Measurements from ENCODE around the gene FARS2. TPM values are rescaled to one million over a fixed set of nuclear protein-coding genes. Genes with fewer than 3 reads are reported as not detected.

The FARS2 gene
- polyA plus RNA-seq, 1 experiment = 17.9 TPM

GRCh38 chr6:5771211-5771610 lies 509.9 kb downstream of the FARS2 start:
- no peak overlapping the region for H3K4me3 ChIP-seq (ENCODE audit: low read depth, low read length)
- CTCF ChIA-PET = no interaction called here
- POLR2A ChIA-PET = no interaction called here
- no peak for TF ChIP-seq CTCF (IDR thresholded peaks at IDR 0.05; ENCODE audit: insufficient read depth, low read depth, low read length)
- no peak for DNase-seq (ENCODE audit: low read depth)
- no peaks in the 10 kb centered on the region for H3K27me3 ChIP-seq (ENCODE audit: control insufficient read depth, insufficient read depth, low read length)
- H3K36me3 ChIP-seq (ENCODE audit: control insufficient read depth, insufficient read depth, low read length) = no peaks in the 10 kb centered on the region

GRCh38 chr6:5771759-5772390 lies 510.6 kb downstream of the FARS2 start:
- no peak for DNase-seq (ENCODE audit: low read depth)
- Histone ChIP-seq H3K36me3 (ENCODE audit: control insufficient read depth, insufficient read depth, low read length) (no peaks in the 10 kb centered on the region), H3K4me3 (ENCODE audit: low read depth, low read length) (no peak overlapping the region), H3K27me3 (ENCODE audit: control insufficient read depth, insufficient read depth, low read length) (no peaks in the 10 kb centered on the region)
- ChIA-PET CTCF (interaction anchor here (0.9 kb wide), 1 partner anchor 303 kb away, joined by 3 read pairs; no protein-coding TSS in a partner anchor), POLR2A (no interaction called here)
- no peak for TF ChIP-seq CTCF (IDR thresholded peaks at IDR 0.05; ENCODE audit: insufficient read depth, low read depth, low read length)

GRCh38 chr6:5772408-5773120 lies 511.3 kb downstream of the FARS2 start:
- ChIA-PET CTCF (interaction anchor here (0.9 kb wide), 1 partner anchor 304 kb away, joined by 3 read pairs; no protein-coding TSS in a partner anchor), POLR2A (no interaction called here)
- H3K4me3 ChIP-seq (ENCODE audit: low read depth, low read length) = no peak overlapping the region
- H3K27me3 ChIP-seq (ENCODE audit: control insufficient read depth, insufficient read depth, low read length) = no peaks in the 10 kb centered on the region
- no peak for TF ChIP-seq CTCF (IDR thresholded peaks at IDR 0.05; ENCODE audit: insufficient read depth, low read depth, low read length)
- DNase-seq (ENCODE audit: low read depth) = no peak
- no peaks in the 10 kb centered on the region for H3K36me3 ChIP-seq (ENCODE audit: control insufficient read depth, insufficient read depth, low read length)

- H3K4me3 ChIP-seq (ENCODE audit: low read depth, low read length) = no peak overlapping the region
- no peaks in the 10 kb centered on the region for H3K27me3 ChIP-seq (ENCODE audit: control insufficient read depth, insufficient read depth, low read length)
- CTCF ChIA-PET = no interaction called here
- DNase-seq (ENCODE audit: low read depth) = no peak
- H3K36me3 ChIP-seq (ENCODE audit: control insufficient read depth, insufficient read depth, low read length) = no peaks in the 10 kb centered on the region
- POLR2A ChIA-PET = no interaction called here
- no peak for TF ChIP-seq CTCF (IDR thresholded peaks at IDR 0.05; ENCODE audit: insufficient read depth, low read depth, low read length)
Measured at GRCh38 chr6:5776104-5776503, 514.8 kb downstream of the FARS2 start.

- POLR2A ChIA-PET = no interaction called here
- DNase-seq (ENCODE audit: low read depth) = no peak
- CTCF ChIA-PET = interaction anchor here (0.7 kb wide), 1 partner anchor 202 kb away, joined by 3 read pairs; no protein-coding TSS in a partner anchor
- no peaks in the 10 kb centered on the region for H3K27me3 ChIP-seq (ENCODE audit: control insufficient read depth, insufficient read depth, low read length)
- H3K36me3 ChIP-seq (ENCODE audit: control insufficient read depth, insufficient read depth, low read length) = no peaks in the 10 kb centered on the region
- TF ChIP-seq CTCF (IDR thresholded peaks at IDR 0.05; ENCODE audit: insufficient read depth, low read depth, low read length) = no peak
- no peak overlapping the region for H3K4me3 ChIP-seq (ENCODE audit: low read depth, low read length)
Measured at GRCh38 chr6:5776706-5777390, 515.5 kb downstream of the FARS2 start.
